ENCODE data around the gene FLRT3. TPM values are rescaled to one million over a fixed set of nuclear protein-coding genes. Genes with fewer than 3 reads are reported as not detected.

The FLRT3 gene
- polyA plus RNA-seq, 3 donors from 2014 or later: not detected

GRCh38 chr20:14304472-14304871, 32.9 kb downstream of the FLRT3 start:
- Mint-ChIP-seq H3K9me3 (peaks cover 10 to 52% (median 21%) of the 10 kb centered on the region in 6 donors), H3K27ac (no peak overlapping the region), H3K4me3 (no peak overlapping the region), H3K4me1 (no peaks in the 10 kb centered on the region), H3K27me3 (ENCODE audit: low read depth in 3 of 3) (peaks cover 0 to 2% (median 0%) of the 10 kb centered on the region in 3 donors), H3K36me3 (peaks cover 0 to 3% (median 0%) of the 10 kb centered on the region in 3 donors)
- no peak for DNase-seq

GRCh38 chr20:14303651-14304050, 33.8 kb downstream of the FLRT3 start:
- peaks cover 11 to 52% (median 21%) of the 10 kb centered on the region in 6 donors for H3K9me3 Mint-ChIP-seq
- peaks cover 0 to 3% (median 0%) of the 10 kb centered on the region in 3 donors for H3K36me3 Mint-ChIP-seq
- H3K4me1 Mint-ChIP-seq: no peaks in the 10 kb centered on the region
- no peak overlapping the region for H3K4me3 Mint-ChIP-seq
- peaks cover 0 to 2% (median 0%) of the 10 kb centered on the region in 3 donors for H3K27me3 Mint-ChIP-seq (ENCODE audit: low read depth in 3 of 3)
- no peak for DNase-seq
- H3K27ac Mint-ChIP-seq: no peak overlapping the region

- H3K4me1 Mint-ChIP-seq: no peaks in the 10 kb centered on the region
- H3K4me3 Mint-ChIP-seq: no peak overlapping the region
- no peak for DNase-seq
- H3K36me3 Mint-ChIP-seq: no peaks in the 10 kb centered on the region
- H3K27me3 Mint-ChIP-seq (ENCODE audit: low read depth in 3 of 3): peaks cover 0 to 2% (median 0%) of the 10 kb centered on the region in 3 donors
- no peak overlapping the region for H3K27ac Mint-ChIP-seq
- H3K9me3 Mint-ChIP-seq: peaks cover 13 to 50% (median 21%) of the 10 kb centered on the region in 6 donors
Measured at GRCh38 chr20:14303106-14303505, 34.3 kb downstream of the FLRT3 start.

- no peak for DNase-seq
- no peak overlapping the region for H3K4me3 Mint-ChIP-seq
- no peaks in the 10 kb centered on the region for H3K36me3 Mint-ChIP-seq
- H3K4me1 Mint-ChIP-seq: no peaks in the 10 kb centered on the region
- peaks cover 5 to 52% (median 16%) of the 10 kb centered on the region in 6 donors for H3K9me3 Mint-ChIP-seq
- peaks cover 0 to 2% (median 0%) of the 10 kb centered on the region in 3 donors for H3K27me3 Mint-ChIP-seq (ENCODE audit: low read depth in 3 of 3)
- no peak overlapping the region for H3K27ac Mint-ChIP-seq
Measured at GRCh38 chr20:14299831-14300230, 37.6 kb downstream of the FLRT3 start.

- Mint-ChIP-seq H3K4me3 (no peak overlapping the region), H3K27me3 (ENCODE audit: low read depth in 3 of 3) (peaks cover 0 to 1% (median 0%) of the 10 kb centered on the region in 3 donors), H3K27ac (no peak overlapping the region), H3K9me3 (peaks cover 7 to 54% (median 13%) of the 10 kb centered on the region in 6 donors), H3K36me3 (no peaks in the 10 kb centered on the region), H3K4me1 (no peaks in the 10 kb centered on the region)
- DNase-seq: no peak
Measured at GRCh38 chr20:14295770-14296309, 41.6 kb downstream of the FLRT3 start.

- no peak for DNase-seq
- Mint-ChIP-seq H3K4me1 (no peaks in the 10 kb centered on the region), H3K4me3 (no peak overlapping the region), H3K27me3 (ENCODE audit: low read depth in 3 of 3) (peaks cover 0 to 1% (median 0%) of the 10 kb centered on the region in 3 donors), H3K36me3 (no peaks in the 10 kb centered on the region), H3K9me3 (peaks cover 5 to 51% (median 15%) of the 10 kb centered on the region in 6 donors), H3K27ac (no peak overlapping the region)
Measured at GRCh38 chr20:14295238-14295637, 42.2 kb downstream of the FLRT3 start.

GRCh38 chr20:14291502-14291901, 45.9 kb downstream of the FLRT3 start:
- Mint-ChIP-seq H3K9me3 (peaks cover 3 to 53% (median 17%) of the 10 kb centered on the region in 6 donors), H3K27me3 (ENCODE audit: low read depth in 3 of 3) (peaks cover 0 to 1% (median 0%) of the 10 kb centered on the region in 3 donors), H3K36me3 (no peaks in the 10 kb centered on the region), H3K27ac (no peak overlapping the region), H3K4me3 (no peak overlapping the region), H3K4me1 (no peaks in the 10 kb centered on the region)
- DNase-seq: no peak

- Mint-ChIP-seq H3K9me3 (peaks cover 3 to 46% (median 16%) of the 10 kb centered on the region in 6 donors), H3K4me1 (no peaks in the 10 kb centered on the region), H3K4me3 (no peak overlapping the region), H3K27ac (no peak overlapping the region), H3K27me3 (ENCODE audit: low read depth in 3 of 3) (peaks cover 0 to 1% (median 0%) of the 10 kb centered on the region in 3 donors), H3K36me3 (no peaks in the 10 kb centered on the region)
- DNase-seq: no peak
Measured at GRCh38 chr20:14288341-14289330, 48.8 kb downstream of the FLRT3 start.

- Mint-ChIP-seq H3K9me3 (peaks cover 0 to 36% (median 9%) of the 10 kb centered on the region in 6 donors), H3K36me3 (no peaks in the 10 kb centered on the region), H3K4me1 (no peaks in the 10 kb centered on the region), H3K27me3 (ENCODE audit: low read depth in 3 of 3) (no peaks in the 10 kb centered on the region), H3K4me3 (no peak overlapping the region), H3K27ac (no peak overlapping the region)
- DNase-seq: no peak
Measured at GRCh38 chr20:14284443-14284842, 53.0 kb downstream of the FLRT3 start.

GRCh38 chr20:14282140-14282539, 55.3 kb downstream of the FLRT3 start:
- Mint-ChIP-seq H3K27me3 (ENCODE audit: low read depth in 3 of 3) (peaks cover 0 to 3% (median 0%) of the 10 kb centered on the region in 3 donors), H3K36me3 (no peaks in the 10 kb centered on the region), H3K4me3 (no peak overlapping the region), H3K27ac (no peak overlapping the region), H3K4me1 (no peaks in the 10 kb centered on the region), H3K9me3 (peaks cover 0 to 30% (median 9%) of the 10 kb centered on the region in 6 donors)
- DNase-seq: no peak
